Ascending aorta (tissue), 2 donors: ENCODE data around the gene GANC. TPM values are rescaled to one million over a fixed set of nuclear protein-coding genes. Genes with fewer than 3 reads are reported as not detected.
A peak's percentile ranks its signal among the peaks of the same experiment; 100 is the strongest.

Experiments
- DNase-seq, 2 donors: peaks; one replicate each; pipeline ENCODE4 v3.0.0-alpha.2; 2019; ENCODE audit warnings: low spot score in 2 of 2
- H3K27ac ChIP-seq, 2 donors: fragments of 200-600 bp; sonication (generic); one replicate each; pipeline ENCODE4 v1.5.1; 2016 to 2017; ENCODE audit warnings: mild to moderate bottlenecking in 1 of 2
- H3K27me3 ChIP-seq: fragments of 200-600 bp; sonication (generic); one replicate; pipeline ENCODE4 v1.5.1; 2017
- H3K36me3 ChIP-seq, 2 donors: fragments of 200-600 bp; sonication (generic); one replicate each; pipeline ENCODE4 v1.5.1; 2016
- H3K4me1 ChIP-seq, 2 donors: fragments of 200-600 bp; sonication (generic); one replicate each; pipeline ENCODE4 v1.5.1; 2016 to 2017; ENCODE audit warnings: mild to moderate bottlenecking in 1 of 2
- H3K4me3 ChIP-seq, 2 donors: fragments of 200-600 bp; sonication (generic); one replicate each; pipeline ENCODE4 v1.5.1; 2016 to 2017; ENCODE audit warnings: mild to moderate bottlenecking in 1 of 2
- H3K9me3 ChIP-seq, 2 donors: fragments of 200-600 bp; sonication (generic); one replicate each; pipeline ENCODE4 v1.5.1; 2016
- CTCF ChIP-seq, 3 experiments: fragments of 200-600 bp in 2 of 3; fragments of 450-650 bp in 1 of 3; sonication (generic) in 2 of 3; IDR thresholded peaks; one replicate each; pipeline ENCODE4 v1.5.1; 2016 to 2019; ENCODE audit warnings: antibody characterized with exemption in 3 of 3, mild to moderate bottlenecking in 1 of 3, moderate library complexity in 1 of 3
- intact Hi-C: fragments of 100-400 bp; cut with DNase I; formaldehyde crosslinking; loops from one replicate; pipeline ENCODE4 v1.15.1; 2023
- total RNA-seq: library from RNA; depleted of rRNA; stranded (reverse); fragments of >200 nt; gene quantifications from one replicate; pipeline ENCODE4 v1.1.0, GENCODE V29; 2016

GANC gene
- total RNA-seq, 1 donor from 2014 or later, result 22.9 TPM

GRCh38 chr15:42275780-42276391, 2.9 kb downstream of the GANC start:
- Histone ChIP-seq H3K9me3 (no peaks in the 10 kb centered on the region), H3K4me1 (peaks cover 7 to 30% of the 10 kb centered on the region in 2 donors), H3K36me3 (peaks cover 13 to 27% of the 10 kb centered on the region in 2 donors), H3K4me3 (peak overlapping the region; percentile 74 to 89), H3K27me3 (no peaks in the 10 kb centered on the region), H3K27ac (peak overlapping the region; percentile 99 to 100)
- DNase-seq, result no peak
- intact Hi-C loops, result loop anchor here (10.0 kb wide), 1 partner anchor 269 kb away; the partner anchor contains the start of genes HAUS2 and LRRC57
- TF ChIP-seq CTCF (IDR thresholded peaks at IDR 0.05), result no peak

DNA sequence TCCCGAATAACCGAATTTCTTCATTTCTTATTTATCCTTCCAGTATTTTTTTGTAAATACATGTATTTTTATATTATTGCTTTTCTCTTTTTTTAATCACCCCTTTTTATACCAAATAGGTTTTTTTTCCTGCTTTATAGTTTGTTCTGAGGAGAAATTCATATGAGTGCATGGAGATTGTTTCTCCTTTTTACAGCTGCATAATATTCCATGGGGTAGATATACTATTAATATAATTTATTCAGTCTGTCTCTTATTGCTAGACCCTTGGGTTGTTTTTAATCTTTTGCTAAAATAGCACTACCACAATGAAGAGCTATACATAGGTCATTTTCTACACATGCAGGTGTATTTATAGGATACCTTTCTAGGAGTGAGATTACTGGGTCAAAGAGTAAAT, 3.8 kb downstream of the GANC start:
- Histone ChIP-seq H3K4me3 (no peak overlapping the region), H3K27ac (peak overlapping the region in 1 of 2 donors; percentile 100), H3K27me3 (no peaks in the 10 kb centered on the region), H3K36me3 (peaks cover 21 to 32% of the 10 kb centered on the region in 2 donors), H3K9me3 (no peaks in the 10 kb centered on the region), H3K4me1 (peaks cover 4 to 21% of the 10 kb centered on the region in 2 donors)
- no peak for DNase-seq
- intact Hi-C loops, result loop anchor here (10.0 kb wide), 1 partner anchor 268 kb away; the partner anchor contains the start of genes HAUS2 and LRRC57
- TF ChIP-seq CTCF (IDR thresholded peaks at IDR 0.05), result no peak

DNA sequence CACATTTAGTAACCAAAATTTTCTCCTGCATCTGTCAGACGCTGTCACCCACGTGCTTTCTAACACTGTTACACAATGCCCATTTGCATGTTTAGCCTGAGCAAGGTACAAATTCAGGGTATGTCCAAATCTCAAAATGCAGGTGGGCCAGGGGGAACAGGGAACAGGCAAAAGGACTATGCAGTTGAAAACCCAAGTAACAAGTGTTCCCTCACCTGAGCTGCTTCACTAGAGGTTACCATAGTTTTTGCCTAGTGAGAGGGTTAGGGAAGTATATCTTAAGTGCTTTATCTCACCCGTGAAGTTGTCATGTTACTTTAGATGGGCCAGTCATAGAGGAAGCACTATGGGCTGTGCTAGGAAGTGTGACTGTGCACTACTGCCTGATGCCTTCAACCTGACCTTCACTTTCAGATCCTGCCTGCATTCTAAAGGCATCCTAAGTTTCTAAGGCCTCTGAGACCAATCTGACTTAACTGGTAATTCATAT, 6.3 kb downstream of the GANC start:
- intact Hi-C loops, result loop anchor here (10.0 kb wide), 1 partner anchor 266 kb away; the partner anchor contains the start of genes HAUS2 and LRRC57
- no peak for TF ChIP-seq CTCF (IDR thresholded peaks at IDR 0.05)
- no peak for DNase-seq
- no peaks in the 10 kb centered on the region for H3K9me3 ChIP-seq
- no peak overlapping the region for H3K4me3 ChIP-seq
- peaks cover 31 to 44% of the 10 kb centered on the region in 2 donors for H3K36me3 ChIP-seq
- H3K27ac ChIP-seq, result no peak overlapping the region
- H3K27me3 ChIP-seq, result no peaks in the 10 kb centered on the region
- peaks cover 0 to 20% of the 10 kb centered on the region in 2 donors for H3K4me1 ChIP-seq

- no peak overlapping the region for H3K27ac ChIP-seq
- DNase-seq, result no peak
- H3K27me3 ChIP-seq, result no peaks in the 10 kb centered on the region
- no peak overlapping the region for H3K4me3 ChIP-seq
- no peaks in the 10 kb centered on the region for H3K9me3 ChIP-seq
- TF ChIP-seq CTCF (IDR thresholded peaks at IDR 0.05), result no peak
- H3K36me3 ChIP-seq, result peaks cover 39 to 54% of the 10 kb centered on the region in 2 donors
- intact Hi-C loops, result no loop called here
- no peaks in the 10 kb centered on the region for H3K4me1 ChIP-seq
Measured at GRCh38 chr15:42282344-42282743, 9.3 kb downstream of the GANC start.

DNA sequence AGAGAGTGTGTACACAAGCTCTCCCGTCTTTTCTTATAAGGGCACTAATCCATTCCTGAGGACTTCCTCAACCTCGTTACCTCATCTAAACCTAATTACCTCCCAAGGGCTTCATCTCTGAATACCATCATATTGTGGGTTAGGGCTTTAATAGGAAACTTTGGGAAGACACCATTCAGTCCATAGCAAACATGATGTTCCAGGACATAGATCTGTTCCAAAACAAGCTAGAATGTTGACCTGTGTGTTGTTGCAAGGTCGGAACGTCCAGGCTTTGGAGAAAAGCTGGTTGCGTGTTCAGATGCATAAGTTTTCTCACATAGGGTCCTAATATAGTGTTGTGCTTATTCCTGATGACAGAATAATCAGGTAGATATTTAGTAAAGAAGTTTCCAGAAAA, 9.9 kb downstream of the GANC start:
- intact Hi-C loops, result no loop called here
- H3K4me1 ChIP-seq, result no peaks in the 10 kb centered on the region
- H3K36me3 ChIP-seq, result peaks cover 44 to 57% of the 10 kb centered on the region in 2 donors
- H3K4me3 ChIP-seq, result no peak overlapping the region
- H3K27me3 ChIP-seq, result no peaks in the 10 kb centered on the region
- H3K27ac ChIP-seq, result no peak overlapping the region
- no peak for DNase-seq
- no peak for TF ChIP-seq CTCF (IDR thresholded peaks at IDR 0.05)
- no peaks in the 10 kb centered on the region for H3K9me3 ChIP-seq
